Activated CD8-positive, alpha-beta memory T cell treated with anti-CD3 and anti-CD28 coated beads for 4 hours (primary cell): ENCODE data around the gene MAD1L1.
A peak's percentile ranks its signal among the peaks of the same experiment; 100 is the strongest.

Source experiments
- DNase-seq, 2 donors: peaks; one replicate each; pipeline ENCODE4 v3.0.0-alpha.2; 2020; ENCODE audit warnings: low read depth in 2 of 2

Gene MAD1L1

DNA sequence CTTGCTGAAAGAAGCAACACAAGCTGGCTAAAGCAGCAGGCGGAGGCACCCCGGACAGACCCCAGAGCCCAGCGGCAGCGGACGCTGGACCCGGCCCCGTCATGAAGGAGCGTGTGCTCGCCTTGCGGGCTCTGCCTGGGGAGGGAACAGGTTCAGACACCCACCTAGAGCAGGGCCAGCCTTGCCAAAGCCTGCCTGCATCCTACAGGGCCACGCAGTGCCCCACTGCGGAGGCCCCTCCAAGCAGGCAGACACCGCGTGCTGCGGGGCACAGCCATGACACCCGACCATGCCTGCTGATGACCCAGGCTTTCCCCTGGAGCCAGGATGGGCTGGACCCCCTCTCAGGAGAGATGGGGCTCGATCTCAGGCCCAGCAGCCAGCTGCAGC is 91.7 kb downstream of the MAD1L1 start:
- DNase-seq, result no peak

GRCh38 chr7:2140216-2141020 is 92.3 kb downstream of the MAD1L1 start:
- DNase-seq, result no peak

GRCh38 chr7:2139004-2139699 is 93.6 kb downstream of the MAD1L1 start:
- no peak for DNase-seq

- peak in 1 of 2 donors; percentile 5 for DNase-seq
These were observed 94.5 kb downstream of the MAD1L1 start for GRCh38 chr7:2138146-2138765.

DNA sequence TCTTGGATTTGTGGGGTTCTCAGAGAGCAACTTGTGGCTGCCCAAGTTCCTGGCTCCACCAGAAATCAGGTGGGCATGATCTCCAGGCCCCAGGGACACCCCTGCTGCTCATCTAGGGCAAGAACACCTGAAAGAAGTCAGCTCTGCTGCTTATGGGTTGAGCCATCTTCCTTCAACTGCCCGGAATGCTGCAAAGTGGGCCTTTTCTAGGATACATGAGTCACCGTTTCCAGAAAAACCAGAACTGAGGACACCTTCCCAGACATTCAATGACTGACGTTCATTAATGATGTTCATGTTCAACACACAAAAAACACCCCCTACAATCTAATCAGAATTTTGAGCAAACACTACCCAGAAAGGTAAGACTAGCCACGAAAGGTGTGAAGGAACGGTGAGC is 98.0 kb downstream of the MAD1L1 start:
- DNase-seq, result no peak

DNA sequence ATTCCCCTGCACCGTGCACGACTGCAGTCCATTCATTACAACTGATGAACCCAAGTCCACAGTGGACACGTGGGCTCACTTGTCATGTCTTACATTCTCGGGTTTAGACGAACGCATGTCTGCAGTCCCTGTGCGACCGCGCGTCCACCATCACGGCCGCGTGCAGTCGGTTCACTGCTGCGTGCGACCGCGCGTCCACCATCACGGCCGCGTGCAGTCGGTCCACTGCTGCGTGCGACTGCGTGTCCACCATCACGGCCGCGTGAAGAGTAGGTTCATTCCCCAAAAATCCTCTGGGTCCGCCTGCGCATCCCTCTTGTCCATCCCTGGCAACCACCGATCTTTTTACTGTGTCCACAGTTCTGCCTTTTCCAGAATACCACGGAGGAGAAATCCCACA is 100.5 kb downstream of the MAD1L1 start:
- DNase-seq, result no peak

GRCh38 chr7:2131800-2132199 is 100.9 kb downstream of the MAD1L1 start:
- no peak for DNase-seq

GRCh38 chr7:2131341-2131740 is 101.4 kb downstream of the MAD1L1 start:
- no peak for DNase-seq

GRCh38 chr7:2130096-2130375 is 102.7 kb downstream of the MAD1L1 start:
- no peak for DNase-seq

DNA sequence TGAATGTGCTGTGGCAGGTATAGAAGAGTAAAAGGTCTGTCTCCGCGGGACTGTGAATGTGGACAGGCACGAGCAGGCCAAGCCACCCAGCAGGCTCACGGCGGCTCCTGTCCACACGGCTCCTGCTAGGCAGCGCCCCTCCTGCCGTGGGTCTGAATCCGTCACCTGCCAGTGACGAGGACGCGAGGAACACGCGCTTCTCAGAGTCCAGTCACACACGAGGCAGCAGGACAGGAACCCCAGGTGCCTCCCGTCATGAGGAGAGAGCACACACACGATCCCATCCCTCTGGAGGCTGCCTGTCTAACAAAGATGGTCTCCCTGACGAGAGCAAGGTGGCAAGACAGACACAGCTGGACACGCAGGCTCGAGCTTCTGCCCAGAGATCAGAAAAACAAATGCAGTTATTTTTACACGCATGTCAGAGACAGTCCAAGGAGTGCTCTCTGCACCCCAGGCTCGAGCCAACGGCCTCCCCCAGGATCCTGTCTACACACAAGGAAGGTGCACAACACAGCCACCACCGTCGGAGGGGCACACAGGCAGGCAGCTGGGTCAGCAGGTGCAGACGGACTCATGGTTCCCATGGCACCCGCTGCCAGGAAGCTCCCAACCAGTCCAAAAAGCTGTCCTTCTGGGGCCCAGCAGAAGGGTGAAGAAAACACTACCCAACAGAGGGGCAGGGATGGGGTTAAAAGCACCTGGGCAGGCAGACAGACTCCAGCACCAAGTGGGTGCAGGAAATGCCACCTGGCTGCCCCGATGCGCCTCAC is 103.2 kb downstream of the MAD1L1 start:
- DNase-seq, result no peak

GRCh38 chr7:2128601-2129322 is 104.0 kb downstream of the MAD1L1 start:
- DNase-seq, result no peak

GRCh38 chr7:2126621-2127020 is 106.1 kb downstream of the MAD1L1 start:
- DNase-seq, result no peak

GRCh38 chr7:2125931-2126330 is 106.8 kb downstream of the MAD1L1 start:
- no peak for DNase-seq

DNA sequence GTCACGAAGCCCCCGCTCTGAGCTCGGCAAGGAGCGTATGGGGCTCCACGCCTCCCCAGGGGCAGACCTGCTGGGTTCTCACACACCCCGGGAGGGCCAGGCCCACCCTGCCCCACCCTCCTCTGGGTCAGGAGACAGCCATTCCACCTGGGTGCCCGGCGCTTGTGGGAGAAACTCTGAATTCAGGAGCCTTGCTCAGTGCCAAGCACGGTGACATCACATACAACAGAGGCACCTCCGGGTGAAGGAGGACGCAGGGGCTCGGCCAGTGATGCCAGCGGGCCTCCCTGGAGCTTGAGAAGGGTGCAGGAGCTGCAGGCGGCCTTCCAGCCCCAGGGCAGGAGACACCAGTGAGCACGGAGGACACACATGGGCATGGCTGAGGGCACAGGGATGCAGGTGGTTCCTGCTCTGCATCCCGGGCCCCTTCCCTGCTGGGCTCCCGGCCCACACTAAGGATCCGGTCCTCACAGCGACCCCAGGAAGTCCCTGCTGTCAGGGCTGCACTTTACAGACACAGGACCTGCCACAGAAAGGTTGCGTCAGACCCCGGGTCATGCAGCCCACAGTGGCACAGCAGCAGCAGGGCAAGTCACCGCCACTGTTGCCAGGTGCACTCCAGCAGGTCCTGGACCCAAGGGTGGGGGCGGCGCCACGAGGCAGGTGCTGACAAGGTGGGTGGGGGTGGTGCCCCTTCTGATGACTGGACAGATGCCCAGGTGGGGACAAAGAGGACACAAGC is 108.0 kb downstream of the MAD1L1 start:
- no peak for DNase-seq

GRCh38 chr7:2123916-2124315 is 108.8 kb downstream of the MAD1L1 start:
- DNase-seq, result no peak

- DNase-seq, result no peak
These were observed 109.4 kb downstream of the MAD1L1 start for GRCh38 chr7:2123360-2123759.

DNA sequence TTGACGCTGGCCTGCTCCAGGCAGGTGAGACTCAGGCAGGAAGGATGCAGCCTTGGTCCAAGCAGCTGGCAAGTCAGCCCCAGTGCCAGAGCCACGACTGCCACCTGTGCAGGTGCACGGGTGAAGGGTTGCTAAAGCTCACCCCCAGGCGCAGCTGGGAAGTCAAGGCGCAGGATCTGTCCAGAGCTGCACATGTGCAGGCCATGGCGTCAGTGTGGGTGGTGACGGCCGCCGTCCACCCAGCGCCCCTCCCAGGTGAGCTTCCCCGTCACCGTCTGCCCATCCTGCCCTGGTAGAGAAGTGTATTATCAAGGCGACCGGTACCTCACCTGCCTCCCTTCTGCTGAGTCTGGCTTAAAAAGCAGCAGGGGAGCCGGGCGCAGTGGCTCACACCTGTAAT is 110.1 kb downstream of the MAD1L1 start:
- DNase-seq, result no peak

GRCh38 chr7:2120841-2121830 is 111.6 kb downstream of the MAD1L1 start:
- no peak for DNase-seq

- DNase-seq, result peak; percentile 25 to 26
These were observed 112.5 kb downstream of the MAD1L1 start for GRCh38 chr7:2120251-2120660.
